ELF-1 (cell line): ENCODE measurements around the gene NTMT1.

Source experiments
- DNase-seq: peaks from one replicate; pipeline ENCODE4 v3.0.0-alpha.2; 2016; ENCODE audit warnings: low read depth, low spot score

NTMT1 gene

DNA sequence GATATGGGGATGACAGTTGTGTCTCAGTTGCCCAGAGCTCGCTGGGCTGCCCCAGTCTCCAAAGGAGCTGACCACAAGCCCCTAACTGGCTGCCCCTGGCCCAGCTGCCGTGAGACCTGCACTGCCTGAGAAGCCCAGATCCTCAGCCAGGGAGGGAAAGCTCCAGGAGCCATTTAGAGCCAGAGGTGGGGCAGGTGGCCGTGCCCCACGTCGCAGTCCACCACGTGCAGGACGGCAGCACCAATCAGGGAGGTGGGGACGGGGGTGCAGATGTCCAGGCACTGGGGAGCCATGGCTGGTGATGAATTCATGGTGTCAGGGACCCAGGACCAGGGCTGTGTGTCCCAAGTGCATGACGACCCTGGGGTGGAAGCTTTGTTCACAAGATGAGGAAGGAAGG is 52.9 kb downstream of the NTMT1 start:
- DNase-seq = no peak

DNA sequence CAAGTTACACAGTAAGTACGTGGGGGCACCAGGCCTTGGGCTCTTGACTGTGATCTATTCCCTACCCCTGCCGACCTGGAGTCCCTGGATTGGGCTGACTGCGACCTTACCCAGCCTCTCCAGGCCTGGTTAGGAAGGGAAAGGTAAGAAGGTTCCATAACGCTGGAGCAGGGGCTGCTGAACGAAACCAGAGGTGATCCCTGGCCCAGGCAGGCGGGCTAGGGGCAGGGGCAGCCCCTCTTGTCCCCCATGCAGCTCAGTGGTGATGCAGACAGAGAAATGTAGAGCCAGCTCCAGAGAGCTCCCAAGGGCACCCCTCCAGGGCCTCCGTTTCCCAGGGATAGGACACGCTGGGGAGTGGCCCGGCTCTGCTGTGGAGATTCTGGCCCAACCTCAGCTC is 53.6 kb downstream of the NTMT1 start:
- no peak for DNase-seq

DNA sequence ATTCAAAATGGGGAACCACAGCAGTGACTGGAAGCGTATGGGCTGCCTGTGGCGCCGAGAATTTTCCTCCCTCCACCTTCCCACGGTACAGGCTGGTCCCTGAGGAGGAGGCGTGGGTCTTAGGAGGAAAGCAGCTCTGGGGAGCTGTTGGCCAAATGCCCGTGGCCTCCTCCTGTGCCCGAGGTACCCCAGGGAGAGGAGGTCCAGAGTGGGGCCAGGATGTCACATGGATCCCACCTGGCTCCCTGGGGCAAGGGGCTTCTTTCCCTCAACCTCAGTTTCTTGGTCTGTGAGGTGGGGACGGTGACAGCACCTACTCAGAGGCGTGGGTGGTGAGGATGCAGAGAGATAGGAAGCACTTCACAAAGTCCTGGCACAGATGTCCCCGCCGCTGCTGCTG is 56.0 kb downstream of the NTMT1 start:
- no peak for DNase-seq

DNA sequence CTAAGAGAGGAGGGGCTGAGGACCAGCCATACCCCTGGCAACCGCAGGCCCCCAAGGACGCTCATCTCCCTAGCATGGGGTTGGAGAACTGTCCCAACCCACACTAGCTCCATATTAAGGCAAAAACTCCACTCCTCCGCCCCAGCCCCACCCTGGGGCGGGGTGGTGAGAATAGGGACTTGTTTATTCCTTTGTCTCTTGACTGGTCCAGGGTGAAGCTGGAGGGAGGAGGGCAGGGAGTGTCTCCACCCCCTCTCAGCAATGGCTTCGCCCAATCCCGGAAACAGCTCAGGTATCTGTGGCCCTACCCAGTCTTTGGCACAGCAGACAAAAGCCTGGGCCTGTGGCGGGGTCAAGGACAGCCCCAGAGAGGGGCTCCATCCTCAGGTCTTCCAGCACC is 56.4 kb downstream of the NTMT1 start:
- peak; percentile 78 for DNase-seq

DNA sequence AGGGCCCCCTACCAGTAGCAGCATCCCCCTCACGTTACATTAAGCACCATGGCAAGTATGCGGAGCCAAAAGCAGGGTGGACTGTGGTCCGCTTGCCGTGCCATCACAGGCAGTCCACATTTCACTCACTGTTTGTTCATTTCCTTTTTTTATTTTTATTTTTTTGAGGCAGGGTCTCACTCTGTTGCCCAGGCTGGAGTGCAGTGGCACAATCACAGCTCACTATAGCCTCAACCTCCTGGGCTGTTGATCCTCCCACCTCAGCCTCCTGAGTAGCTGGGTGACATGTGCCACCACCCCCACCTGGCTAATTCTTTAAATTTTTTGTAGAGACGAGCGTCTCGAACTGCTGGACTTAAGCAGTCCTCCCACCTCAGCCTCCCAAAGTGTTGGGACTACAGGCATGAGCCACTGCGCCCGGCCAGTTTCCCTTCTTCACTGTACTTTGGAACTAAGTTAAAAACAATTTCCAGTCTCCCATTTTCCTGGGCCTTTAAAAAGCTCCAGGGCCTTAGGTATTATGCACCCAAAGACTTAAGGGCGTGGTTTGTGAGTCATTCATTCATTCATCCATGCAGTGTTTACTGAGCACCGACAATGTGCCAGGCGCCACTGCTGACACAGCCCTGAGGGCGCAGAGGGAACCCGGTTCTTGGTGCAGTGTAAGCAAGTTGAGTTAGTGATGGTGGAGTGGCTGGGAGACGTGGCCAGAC is 59.4 kb downstream of the NTMT1 start:
- DNase-seq = peak; percentile 63
